WTC11 (cell line): ENCODE measurements around the gene SLC30A4.

Source experiments
- FOXK1 ChIP-seq: sonication (generic); formaldehyde crosslinking; IDR thresholded peaks from 2 replicates; pipeline ENCODE4 v1.8.0; 2022; ENCODE audit warnings: mild to moderate bottlenecking, moderate library complexity, missing genetic modification reagents
- TF ChIP-seq, protein P1 (sequence below): sonication (generic); formaldehyde crosslinking; IDR thresholded peaks from 2 replicates; pipeline ENCODE4 v1.8.1; 2022; ENCODE audit warnings: low read depth, missing genetic modification reagents, borderline replicate concordance
- TF ChIP-seq, protein P2 (sequence below): fragments of 200-600 bp; IDR thresholded peaks from 2 replicates; pipeline ENCODE4 v1.8.0; 2022; ENCODE audit warnings: antibody characterized with exemption

DNA sequence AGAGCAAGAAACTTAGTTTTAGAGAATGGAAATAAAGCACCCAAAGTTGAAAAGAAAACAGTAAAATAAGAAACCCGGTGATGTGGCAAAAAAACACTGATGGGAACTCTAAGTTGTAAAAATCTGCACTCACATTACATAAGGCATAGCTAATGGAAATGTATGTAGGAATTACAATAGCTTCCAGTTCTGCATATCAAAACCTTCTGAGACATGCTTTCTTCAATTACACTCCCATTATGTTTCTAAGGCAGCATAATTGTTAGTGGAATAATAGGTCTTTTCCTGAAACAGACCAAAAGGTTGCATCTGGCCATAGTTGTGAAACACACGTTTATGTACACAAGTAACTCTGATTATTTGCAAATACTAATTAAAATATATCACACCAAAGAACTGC is 41.4 kb downstream of the SLC30A4 start:
- no peak for TF ChIP-seq FOXK1 (CRISPR knock-in tag)
- TF ChIP-seq, protein P1, sequence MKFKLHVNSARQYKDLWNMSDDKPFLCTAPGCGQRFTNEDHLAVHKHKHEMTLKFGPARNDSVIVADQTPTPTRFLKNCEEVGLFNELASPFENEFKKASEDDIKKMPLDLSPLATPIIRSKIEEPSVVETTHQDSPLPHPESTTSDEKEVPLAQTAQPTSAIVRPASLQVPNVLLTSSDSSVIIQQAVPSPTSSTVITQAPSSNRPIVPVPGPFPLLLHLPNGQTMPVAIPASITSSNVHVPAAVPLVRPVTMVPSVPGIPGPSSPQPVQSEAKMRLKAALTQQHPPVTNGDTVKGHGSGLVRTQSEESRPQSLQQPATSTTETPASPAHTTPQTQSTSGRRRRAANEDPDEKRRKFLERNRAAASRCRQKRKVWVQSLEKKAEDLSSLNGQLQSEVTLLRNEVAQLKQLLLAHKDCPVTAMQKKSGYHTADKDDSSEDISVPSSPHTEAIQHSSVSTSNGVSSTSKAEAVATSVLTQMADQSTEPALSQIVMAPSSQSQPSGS = no peak
- TF ChIP-seq, protein P2, sequence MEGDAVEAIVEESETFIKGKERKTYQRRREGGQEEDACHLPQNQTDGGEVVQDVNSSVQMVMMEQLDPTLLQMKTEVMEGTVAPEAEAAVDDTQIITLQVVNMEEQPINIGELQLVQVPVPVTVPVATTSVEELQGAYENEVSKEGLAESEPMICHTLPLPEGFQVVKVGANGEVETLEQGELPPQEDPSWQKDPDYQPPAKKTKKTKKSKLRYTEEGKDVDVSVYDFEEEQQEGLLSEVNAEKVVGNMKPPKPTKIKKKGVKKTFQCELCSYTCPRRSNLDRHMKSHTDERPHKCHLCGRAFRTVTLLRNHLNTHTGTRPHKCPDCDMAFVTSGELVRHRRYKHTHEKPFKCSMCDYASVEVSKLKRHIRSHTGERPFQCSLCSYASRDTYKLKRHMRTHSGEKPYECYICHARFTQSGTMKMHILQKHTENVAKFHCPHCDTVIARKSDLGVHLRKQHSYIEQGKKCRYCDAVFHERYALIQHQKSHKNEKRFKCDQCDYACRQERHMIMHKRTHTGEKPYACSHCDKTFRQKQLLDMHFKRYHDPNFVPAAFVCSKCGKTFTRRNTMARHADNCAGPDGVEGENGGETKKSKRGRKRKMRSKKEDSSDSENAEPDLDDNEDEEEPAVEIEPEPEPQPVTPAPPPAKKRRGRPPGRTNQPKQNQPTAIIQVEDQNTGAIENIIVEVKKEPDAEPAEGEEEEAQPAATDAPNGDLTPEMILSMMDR = no peak
